NCI-H1436 treated with DMSO at 0.1 percent for 48 hours (cell line): Measurements from ENCODE around the gene EPB41L1.

Experiments
- DNase-seq: peaks from one replicate; lab custom pipeline; 2025; lab: John Stamatoyannopoulos, UW

The EPB41L1 gene

DNA sequence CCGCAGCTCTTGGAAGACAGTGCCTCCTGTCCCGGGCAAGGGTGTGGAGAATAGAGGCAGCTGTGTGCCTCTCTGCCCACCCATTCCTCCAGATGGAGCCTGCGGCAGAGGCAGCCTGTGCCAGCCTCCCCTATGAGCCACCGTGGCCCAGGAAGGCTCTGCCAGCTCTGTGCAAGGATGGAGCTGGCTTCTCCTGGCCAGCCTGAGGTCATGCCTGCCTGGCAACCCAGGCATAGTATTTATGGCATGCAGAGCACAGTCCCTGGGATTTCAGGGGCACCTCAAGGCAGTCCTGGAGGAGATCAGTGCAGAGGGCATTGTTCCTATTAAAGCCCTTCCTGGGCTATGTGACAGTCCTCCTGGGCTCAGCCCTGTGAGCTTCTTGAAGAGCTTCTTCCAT lies 1.5 kb downstream of the EPB41L1 start:
- no peak for DNase-seq

DNA sequence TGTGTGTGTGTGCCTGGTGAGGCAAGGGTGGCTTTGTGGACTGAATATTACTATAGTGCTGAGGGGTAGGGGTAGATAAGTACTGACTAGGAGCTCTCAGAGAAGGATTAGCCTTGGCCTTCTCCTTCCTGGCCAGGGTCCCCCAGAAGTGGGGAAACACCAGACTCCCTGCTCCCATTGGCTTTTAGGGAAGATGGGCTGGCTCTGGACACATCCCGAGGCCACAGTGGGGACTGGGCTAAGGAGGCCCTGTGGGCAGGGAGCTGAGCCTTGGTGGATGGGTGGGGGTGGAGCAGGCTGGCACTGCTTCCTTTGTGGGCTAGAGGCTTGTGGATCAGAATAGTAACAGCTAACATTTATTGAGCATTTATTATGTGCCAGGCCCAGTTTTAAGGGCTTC lies 3.1 kb downstream of the EPB41L1 start:
- no peak for DNase-seq

DNA sequence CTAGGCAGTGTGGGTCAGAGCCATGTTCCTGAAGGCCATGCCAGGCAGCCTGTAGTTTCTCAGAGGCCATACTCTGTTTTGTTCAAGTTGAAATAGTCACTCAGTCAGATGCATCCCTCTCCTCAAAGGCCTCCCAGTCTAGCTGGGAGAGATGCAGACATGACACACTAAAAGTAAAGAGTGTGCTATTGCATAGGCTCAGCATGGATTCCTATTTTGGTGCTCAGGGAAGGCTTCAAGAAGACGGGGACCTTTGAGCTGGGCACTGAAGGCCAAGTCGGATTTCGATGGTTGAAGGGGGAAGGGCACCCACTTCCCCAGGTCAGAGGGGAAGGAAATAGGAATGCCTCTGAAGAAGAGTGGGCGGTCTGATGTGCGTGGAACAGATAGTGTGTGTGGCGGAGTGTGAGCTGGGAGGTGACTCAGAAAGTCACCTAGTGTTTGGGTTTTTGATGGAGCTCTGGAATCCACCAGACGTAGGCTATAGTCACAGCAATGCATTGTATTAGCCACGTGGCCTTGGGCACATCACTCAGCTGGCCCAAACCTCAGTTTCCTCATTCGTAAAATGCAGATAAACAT lies 3.7 kb downstream of the EPB41L1 start:
- DNase-seq: no peak

- no peak for DNase-seq
These were observed 5.3 kb downstream of the EPB41L1 start for GRCh38 chr20:36159833-36160232.

GRCh38 chr20:36162272-36162966 lies 7.9 kb downstream of the EPB41L1 start:
- DNase-seq: no peak

- no peak for DNase-seq
These were observed 13.5 kb downstream of the EPB41L1 start for GRCh38 chr20:36167902-36168503.

DNA sequence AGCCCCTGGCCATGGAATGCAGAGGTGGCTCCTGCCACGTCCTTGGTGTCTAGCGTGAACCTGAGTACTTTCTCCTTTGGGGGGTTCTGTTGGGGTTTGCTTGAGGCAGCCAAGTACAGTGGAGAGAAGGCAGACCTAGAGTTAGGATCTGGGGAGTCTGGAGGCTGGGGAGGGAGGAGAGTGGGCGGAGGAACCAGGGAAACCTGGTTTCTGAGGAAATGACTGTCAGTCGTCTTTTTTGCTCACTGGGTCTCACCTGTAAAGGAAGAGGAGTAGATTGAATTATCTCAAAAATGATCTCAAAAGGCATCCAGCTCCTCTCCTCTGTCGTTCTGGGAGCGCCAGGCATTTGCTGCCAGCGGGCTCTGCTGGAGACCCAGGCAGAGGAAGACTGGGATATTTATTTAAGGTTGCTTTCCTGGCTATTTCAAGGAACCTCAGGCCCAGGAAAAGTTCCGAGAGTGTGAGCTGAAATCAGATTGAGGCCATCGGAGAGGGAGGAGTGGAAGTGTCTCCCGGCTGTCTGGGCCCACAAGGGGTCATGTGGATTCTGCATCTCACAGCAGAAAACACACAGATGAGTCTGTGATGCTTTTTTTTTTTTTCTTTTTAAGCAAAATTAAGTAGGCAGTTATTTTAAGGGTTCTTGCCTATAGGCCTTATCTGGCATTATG lies 16.1 kb downstream of the EPB41L1 start:
- no peak for DNase-seq

- no peak for DNase-seq
These were observed 19.0 kb downstream of the EPB41L1 start for GRCh38 chr20:36173451-36173933.

DNA sequence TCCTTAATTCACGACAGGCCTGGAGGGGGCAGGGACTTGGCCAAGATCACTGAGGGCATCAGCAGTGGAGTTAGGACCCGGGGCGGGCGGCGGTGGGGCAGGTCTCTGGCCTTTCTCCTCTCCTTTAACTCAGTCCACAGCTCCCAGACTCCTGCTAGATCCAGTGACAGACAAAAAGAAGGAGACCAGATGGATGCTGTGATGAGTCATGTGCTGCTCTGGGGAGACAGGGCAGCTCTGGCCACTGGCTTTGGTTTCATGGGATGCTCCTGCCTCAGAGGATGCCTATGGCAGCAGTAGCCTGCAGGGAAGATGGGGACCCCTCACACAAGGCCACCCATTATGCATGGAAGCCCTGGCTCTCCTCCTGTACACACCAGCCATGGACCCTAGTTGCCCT lies 20.5 kb downstream of the EPB41L1 start:
- no peak for DNase-seq

- DNase-seq: no peak
These were observed 21.0 kb downstream of the EPB41L1 start for GRCh38 chr20:36175475-36175995.

DNA sequence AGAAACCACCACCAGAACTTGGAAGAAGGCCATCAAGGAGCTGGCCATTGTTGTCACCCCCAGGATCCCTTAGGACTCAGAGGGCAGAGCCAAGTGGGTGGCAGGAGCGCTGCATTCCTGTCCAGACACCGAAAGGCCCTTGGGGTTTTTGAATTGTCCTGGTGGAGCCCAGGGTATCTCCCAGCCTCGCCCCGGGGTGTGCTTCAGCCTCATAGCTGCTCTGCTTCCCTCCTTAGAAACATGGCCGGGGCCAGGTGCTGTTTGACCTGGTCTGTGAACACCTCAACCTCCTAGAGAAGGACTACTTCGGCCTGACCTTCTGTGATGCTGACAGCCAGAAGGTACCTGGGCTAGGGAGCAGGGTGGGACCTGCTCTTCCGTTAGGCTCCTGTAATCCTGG lies 23.2 kb downstream of the EPB41L1 start:
- DNase-seq: no peak

- no peak for DNase-seq
These were observed 24.8 kb downstream of the EPB41L1 start for GRCh38 chr20:36179170-36179945.

- DNase-seq: no peak
These were observed 25.8 kb downstream of the EPB41L1 start for GRCh38 chr20:36180323-36180722.

DNA sequence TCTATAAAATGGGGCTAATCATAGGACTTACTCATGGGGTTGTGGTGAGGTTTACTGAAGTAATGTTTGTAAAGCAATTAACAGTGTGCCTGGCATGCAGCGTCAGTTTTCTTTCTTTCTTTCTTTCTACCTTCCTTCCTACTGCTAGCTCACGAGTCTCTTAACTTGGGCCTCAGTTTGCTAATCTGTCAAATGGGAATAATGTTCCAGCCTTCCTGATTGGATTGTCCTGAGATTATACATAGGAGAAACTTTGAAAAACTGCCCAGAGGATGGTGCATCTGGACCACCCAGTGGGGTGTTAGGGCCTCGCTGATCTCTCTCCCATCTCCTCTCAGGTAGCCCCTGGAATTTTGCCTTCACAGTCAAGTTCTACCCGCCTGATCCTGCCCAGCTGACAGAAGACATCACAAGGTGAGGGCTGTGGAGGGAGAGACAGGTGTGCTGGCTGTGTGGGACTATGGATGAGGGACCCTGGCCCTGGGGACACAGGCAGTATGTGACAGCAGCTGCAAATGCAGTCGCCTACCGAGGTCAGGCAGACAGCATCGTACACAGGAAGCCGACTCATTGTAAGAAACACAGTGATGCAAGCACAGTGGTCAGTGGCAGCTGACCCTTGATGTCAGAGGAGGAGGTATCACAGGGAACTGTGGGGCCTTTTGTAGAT lies 27.5 kb downstream of the EPB41L1 start:
- DNase-seq: no peak

- DNase-seq: no peak
These were observed 28.1 kb downstream of the EPB41L1 start for GRCh38 chr20:36182604-36183154.

- DNase-seq: no peak
These were observed 28.8 kb downstream of the EPB41L1 start for GRCh38 chr20:36183155-36183944.

- DNase-seq: no peak
These were observed 30.6 kb downstream of the EPB41L1 start for GRCh38 chr20:36184816-36185776.

GRCh38 chr20:36193977-36194712 lies 39.6 kb downstream of the EPB41L1 start:
- no peak for DNase-seq
